HK-2 (cell line): ENCODE measurements around the gene SMC1A.
"Not testable (repeated sequence)": the region's sequence is repeated elsewhere in the genome, so short reads cannot be mapped to it uniquely, and the experiment has no call there.

ENCODE experiments used
- DNase-seq: peaks from one replicate; pipeline ENCODE4 v3.0.0-alpha.2; 2018; ENCODE audit not compliant: unreplicated experiment

SMC1A gene

GRCh38 chrX:53422861-53423306 is 430 bp upstream of the SMC1A start, which contains the start of gene RIBC1:
TSS of gene RIBC1 (plus strand) at chrX:53422873. CDS start at chrX:53426277, 3,404 bp downstream.
- DNase-seq = no peak

- no peak for DNase-seq
Measured at GRCh38 chrX:53421772-53422085, 725 bp downstream of the SMC1A start.

GRCh38 chrX:53421125-53421524 is 1.3 kb downstream of the SMC1A start:
- no peak for DNase-seq

GRCh38 chrX:53420351-53420750 is 2.1 kb downstream of the SMC1A start:
- not testable (repeated sequence) for DNase-seq

GRCh38 chrX:53412446-53412845 is 10.0 kb downstream of the SMC1A start:
- DNase-seq = no peak

- DNase-seq = no peak
Measured at GRCh38 chrX:53403535-53403934, 18.9 kb downstream of the SMC1A start.

- DNase-seq = no peak
Measured at GRCh38 chrX:53398216-53398615, 24.2 kb downstream of the SMC1A start.

GRCh38 chrX:53395605-53396298 is 26.7 kb downstream of the SMC1A start:
- DNase-seq = no peak

- DNase-seq = no peak
Measured at GRCh38 chrX:53383376-53384076, 38.9 kb downstream of the SMC1A start.

GRCh38 chrX:53379747-53380146 is 42.7 kb downstream of the SMC1A start:
- DNase-seq = no peak

- no peak for DNase-seq
Measured at GRCh38 chrX:53379008-53379710, 43.3 kb downstream of the SMC1A start.

GRCh38 chrX:53377464-53377863 is 45.0 kb downstream of the SMC1A start:
- no peak for DNase-seq

- DNase-seq = no peak
Measured at GRCh38 chrX:53376888-53377287, 45.6 kb downstream of the SMC1A start.

GRCh38 chrX:53374923-53375322 is 47.5 kb downstream of the SMC1A start:
- no peak for DNase-seq

- no peak for DNase-seq
Measured at GRCh38 chrX:53374222-53374820, 48.1 kb downstream of the SMC1A start.

GRCh38 chrX:53373307-53373706 is 49.1 kb downstream of the SMC1A start:
- no peak for DNase-seq

GRCh38 chrX:53366454-53366853 is 56.0 kb downstream of the SMC1A start:
- not testable (repeated sequence) for DNase-seq

- DNase-seq = no peak
Measured at GRCh38 chrX:53362449-53362848, 60.0 kb downstream of the SMC1A start.

GRCh38 chrX:53357799-53358530 is 64.5 kb downstream of the SMC1A start:
- DNase-seq = no peak

- DNase-seq = no peak
Measured at GRCh38 chrX:53356186-53356585, 66.3 kb downstream of the SMC1A start.

GRCh38 chrX:53354669-53355068 is 67.8 kb downstream of the SMC1A start:
- no peak for DNase-seq

- DNase-seq = no peak
Measured at GRCh38 chrX:53347948-53348347, 74.5 kb downstream of the SMC1A start.
